Fibroblast of lung (primary cell): Measurements from ENCODE around the gene NEURL1B.

Experiments
- CTCF ChIP-seq, 2 donors: IDR thresholded peaks in 1 of 2; conservative IDR thresholded peaks in 1 of 2; 1 replicate in 1 of 2; 2 replicates in 1 of 2; pipeline ENCODE4 v1.5.1; 2011 to 2012; ENCODE audit warnings: low read length in 2 of 2, control low read depth in 1 of 2, inconsistent platforms in 1 of 2, low read depth in 1 of 2, mild to moderate bottlenecking in 1 of 2
- EZH2 ChIP-seq: IDR thresholded peaks from 2 replicates; pipeline ENCODE4 v1.5.1; 2012; ENCODE audit warnings: low read length, control low read depth, mild to moderate bottlenecking; ENCODE audit errors: missing control alignments

DNA sequence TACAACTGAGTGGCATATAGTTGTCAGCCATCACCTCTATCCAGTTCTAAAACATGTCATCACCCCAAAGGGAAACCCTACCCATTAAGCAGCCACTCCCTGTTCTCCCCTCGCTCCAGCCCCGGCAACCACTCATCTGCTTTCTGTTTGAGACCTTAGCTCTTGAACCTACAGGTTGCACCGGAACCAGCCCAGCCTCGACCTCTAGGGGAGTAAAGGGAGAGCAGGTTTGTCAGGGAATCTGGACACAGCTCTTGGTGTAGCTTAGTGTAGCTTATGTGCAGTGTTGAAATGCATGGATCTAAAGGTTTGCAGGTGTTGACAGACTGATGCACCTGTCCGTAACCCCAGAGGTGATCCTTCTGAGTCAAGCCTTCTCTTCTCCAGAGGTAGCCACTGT, 30.0 kb downstream of the NEURL1B start:
- no peak for TF ChIP-seq CTCF (conservative IDR thresholded peaks at IDR 0.05 in 1 of 2, IDR thresholded peaks at IDR 0.05 in 1 of 2; ENCODE audit: low read depth in 1 of 2, low read length in 2 of 2)
- no peak for TF ChIP-seq EZH2
